Hepatocyte (in vitro differentiated cells): ENCODE data around the gene UBE2J2.
A peak's percentile ranks its signal among the peaks of the same experiment; 100 is the strongest.

Experiments
- EZH2phosphoT487 ChIP-seq: fragments of 200-600 bp; sonication (generic); IDR thresholded peaks from one replicate; pipeline ENCODE4 v1.6.1; 2018; ENCODE audit warnings: antibody characterized with exemption, mild to moderate bottlenecking, low read depth, moderate library complexity; ENCODE audit not compliant: unreplicated experiment, severe bottlenecking
- TF ChIP-seq, protein P1 (sequence below): fragments of 200-600 bp; sonication (generic); IDR thresholded peaks from 2 replicates; pipeline ENCODE4 v1.5.1; 2016; ENCODE audit warnings: antibody characterized with exemption, mild to moderate bottlenecking; ENCODE audit not compliant: poor library complexity

DNA sequence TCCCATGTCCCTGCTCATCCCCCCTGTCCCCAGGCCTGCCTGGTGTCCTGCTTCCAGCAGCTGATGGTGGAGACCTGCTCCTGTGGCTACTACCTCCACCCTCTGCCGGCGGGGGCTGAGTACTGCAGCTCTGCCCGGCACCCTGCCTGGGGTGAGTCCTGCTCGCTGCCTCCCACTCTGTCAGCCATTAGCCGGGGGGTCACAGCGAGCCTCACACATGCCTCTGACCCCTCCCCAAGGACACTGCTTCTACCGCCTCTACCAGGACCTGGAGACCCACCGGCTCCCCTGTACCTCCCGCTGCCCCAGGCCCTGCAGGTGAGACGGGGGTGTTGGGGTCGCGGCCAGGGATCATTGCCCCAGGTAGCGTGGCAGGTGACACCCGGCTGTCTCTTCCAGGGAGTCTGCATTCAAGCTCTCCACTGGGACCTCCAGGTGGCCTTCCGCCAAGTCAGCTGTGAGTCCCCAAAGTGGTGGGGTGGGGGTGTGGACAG, 16.6 kb upstream of the UBE2J2 start:
- TF ChIP-seq, protein P1, sequence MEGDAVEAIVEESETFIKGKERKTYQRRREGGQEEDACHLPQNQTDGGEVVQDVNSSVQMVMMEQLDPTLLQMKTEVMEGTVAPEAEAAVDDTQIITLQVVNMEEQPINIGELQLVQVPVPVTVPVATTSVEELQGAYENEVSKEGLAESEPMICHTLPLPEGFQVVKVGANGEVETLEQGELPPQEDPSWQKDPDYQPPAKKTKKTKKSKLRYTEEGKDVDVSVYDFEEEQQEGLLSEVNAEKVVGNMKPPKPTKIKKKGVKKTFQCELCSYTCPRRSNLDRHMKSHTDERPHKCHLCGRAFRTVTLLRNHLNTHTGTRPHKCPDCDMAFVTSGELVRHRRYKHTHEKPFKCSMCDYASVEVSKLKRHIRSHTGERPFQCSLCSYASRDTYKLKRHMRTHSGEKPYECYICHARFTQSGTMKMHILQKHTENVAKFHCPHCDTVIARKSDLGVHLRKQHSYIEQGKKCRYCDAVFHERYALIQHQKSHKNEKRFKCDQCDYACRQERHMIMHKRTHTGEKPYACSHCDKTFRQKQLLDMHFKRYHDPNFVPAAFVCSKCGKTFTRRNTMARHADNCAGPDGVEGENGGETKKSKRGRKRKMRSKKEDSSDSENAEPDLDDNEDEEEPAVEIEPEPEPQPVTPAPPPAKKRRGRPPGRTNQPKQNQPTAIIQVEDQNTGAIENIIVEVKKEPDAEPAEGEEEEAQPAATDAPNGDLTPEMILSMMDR, result peak; percentile 46
- no peak for TF ChIP-seq EZH2phosphoT487
